ENCODE measurements around the gene RAI14. TPM values are rescaled to one million over a fixed set of nuclear protein-coding genes. Genes with fewer than 3 reads are reported as not detected.

Gene RAI14
- total and polyA plus RNA-seq, 4 experiments from 2014 or later, result 0.15 to 2.6 (median 2.1) TPM

GRCh38 chr5:34657274-34657921, 1.3 kb downstream of the RAI14 start:
- Histone ChIP-seq H3K4me1 (ENCODE audit: insufficient read depth, low read length) (peaks cover 15% of the 10 kb centered on the region), H3K36me3 (ENCODE audit: insufficient read depth, low read length) (no peaks in the 10 kb centered on the region), H3K4me3 (ENCODE audit: low read length in 2 of 2) (peak overlapping the region in 1 of 2 donors; percentile 62), H3K9me3 (ENCODE audit: control insufficient read depth in 1 of 2, low read length in 2 of 2) (no peaks in the 10 kb centered on the region), H3K27me3 (ENCODE audit: insufficient read depth, low read length) (peaks cover 6% of the 10 kb centered on the region), H3K27ac (ENCODE audit: low read depth, low read length) (no peak overlapping the region)
- H3K4me3 Mint-ChIP-seq, result peak overlapping the region; percentile 76 to 86 (median 82)
- peaks cover 0 to 3% (median 0%) of the 10 kb centered on the region in 8 donors for H3K9me3 Mint-ChIP-seq
- ChIA-PET POLR2A (ENCODE audit: partially characterized antibody) (no interaction called here), CTCF (ENCODE audit: partially characterized antibody) (no interaction called here)
- peaks cover 0 to 4% of the 10 kb centered on the region in 2 donors for H3K36me3 Mint-ChIP-seq
- H3K27me3 Mint-ChIP-seq, result peaks cover 5 to 31% of the 10 kb centered on the region in 2 donors
- peaks cover 12 to 28% (median 22%) of the 10 kb centered on the region in 4 donors for H3K4me1 Mint-ChIP-seq
- intact Hi-C loops (cut with micrococcal nuclease), result loop anchor here (10.0 kb wide), 1 partner anchor 267 kb away; the partner anchor contains the start of gene DNAJC21
- DNase-seq, result no peak
- peak overlapping the region in 4 of 7 donors; percentile 39 to 68 (median 60) for H3K27ac Mint-ChIP-seq

GRCh38 chr5:34657988-34658387, 1.9 kb downstream of the RAI14 start:
- H3K27me3 Mint-ChIP-seq, result peaks cover 5 to 31% of the 10 kb centered on the region in 2 donors
- CTCF ChIA-PET (ENCODE audit: partially characterized antibody), result no interaction called here

GRCh38 chr5:34659168-34659567, 3.0 kb downstream of the RAI14 start:
- ChIA-PET CTCF (ENCODE audit: partially characterized antibody) (no interaction called here), POLR2A (ENCODE audit: partially characterized antibody) (no interaction called here)
- no peak overlapping the region for H3K27ac ChIP-seq (ENCODE audit: low read depth, low read length)
- H3K9me3 ChIP-seq (ENCODE audit: control insufficient read depth in 1 of 2, low read length in 2 of 2), result no peaks in the 10 kb centered on the region
- Mint-ChIP-seq H3K4me3 (no peak overlapping the region), H3K36me3 (peaks cover 0 to 4% of the 10 kb centered on the region in 2 donors), H3K9me3 (peaks cover 0 to 5% (median 0%) of the 10 kb centered on the region in 8 donors), H3K4me1 (peaks cover 12 to 28% (median 22%) of the 10 kb centered on the region in 4 donors), H3K27ac (no peak overlapping the region), H3K27me3 (peaks cover 5 to 32% of the 10 kb centered on the region in 2 donors)
- intact Hi-C loops (cut with micrococcal nuclease), result loop anchor here (10.0 kb wide), 1 partner anchor 266 kb away; the partner anchor contains the start of gene DNAJC21
- H3K36me3 ChIP-seq (ENCODE audit: insufficient read depth, low read length), result no peaks in the 10 kb centered on the region
- H3K27me3 ChIP-seq (ENCODE audit: insufficient read depth, low read length), result peaks cover 6% of the 10 kb centered on the region
- H3K4me1 ChIP-seq (ENCODE audit: insufficient read depth, low read length), result peaks cover 15% of the 10 kb centered on the region
- H3K4me3 ChIP-seq (ENCODE audit: low read length in 2 of 2), result no peak overlapping the region
- no peak for DNase-seq

More at GRCh38 chr5:34657988-34658387, 1.9 kb downstream of the RAI14 start:
- no peaks in the 10 kb centered on the region for H3K9me3 ChIP-seq (ENCODE audit: control insufficient read depth in 1 of 2, low read length in 2 of 2)
- H3K4me3 ChIP-seq (ENCODE audit: low read length in 2 of 2), result no peak overlapping the region
- intact Hi-C loops (cut with micrococcal nuclease), result loop anchor here (10.0 kb wide), 1 partner anchor 267 kb away; the partner anchor contains the start of gene DNAJC21
- POLR2A ChIA-PET (ENCODE audit: partially characterized antibody), result no interaction called here
- peaks cover 6% of the 10 kb centered on the region for H3K27me3 ChIP-seq (ENCODE audit: insufficient read depth, low read length)
- Mint-ChIP-seq H3K4me3 (peak overlapping the region; percentile 76 to 86 (median 82)), H3K27ac (peak overlapping the region in 3 of 7 donors; percentile 39 to 67 (median 52)), H3K4me1 (peaks cover 12 to 28% (median 22%) of the 10 kb centered on the region in 4 donors), H3K9me3 (peaks cover 0 to 3% (median 0%) of the 10 kb centered on the region in 8 donors), H3K36me3 (peaks cover 0 to 4% of the 10 kb centered on the region in 2 donors)
- H3K36me3 ChIP-seq (ENCODE audit: insufficient read depth, low read length), result no peaks in the 10 kb centered on the region
- DNase-seq, result no peak
- H3K4me1 ChIP-seq (ENCODE audit: insufficient read depth, low read length), result peaks cover 15% of the 10 kb centered on the region
- no peak overlapping the region for H3K27ac ChIP-seq (ENCODE audit: low read depth, low read length)

- Histone ChIP-seq H3K36me3 (ENCODE audit: insufficient read depth, low read length) (no peaks in the 10 kb centered on the region), H3K27ac (ENCODE audit: low read depth, low read length) (no peak overlapping the region), H3K4me3 (ENCODE audit: low read length in 2 of 2) (no peak overlapping the region), H3K9me3 (ENCODE audit: control insufficient read depth in 1 of 2, low read length in 2 of 2) (no peaks in the 10 kb centered on the region), H3K4me1 (ENCODE audit: insufficient read depth, low read length) (peaks cover 13% of the 10 kb centered on the region), H3K27me3 (ENCODE audit: insufficient read depth, low read length) (peaks cover 6% of the 10 kb centered on the region)
- ChIA-PET POLR2A (ENCODE audit: partially characterized antibody) (no interaction called here), CTCF (ENCODE audit: partially characterized antibody) (no interaction called here)
- Mint-ChIP-seq H3K9me3 (peaks cover 0 to 5% (median 0%) of the 10 kb centered on the region in 8 donors), H3K36me3 (peaks cover 0 to 4% of the 10 kb centered on the region in 2 donors), H3K27me3 (peaks cover 5 to 27% of the 10 kb centered on the region in 2 donors), H3K4me3 (no peak overlapping the region), H3K27ac (no peak overlapping the region), H3K4me1 (peaks cover 9 to 20% (median 13%) of the 10 kb centered on the region in 4 donors)
- DNase-seq, result no peak
- intact Hi-C loops (cut with micrococcal nuclease), result no loop called here
Observed at GRCh38 chr5:34660444-34660843, 4.3 kb downstream of the RAI14 start.

GRCh38 chr5:34663771-34664496, 7.8 kb downstream of the RAI14 start:
- peaks cover under 1 to 14% of the 10 kb centered on the region in 2 donors for H3K27me3 Mint-ChIP-seq
- no peaks in the 10 kb centered on the region for H3K9me3 ChIP-seq (ENCODE audit: control insufficient read depth in 1 of 2, low read length in 2 of 2)
- POLR2A ChIA-PET (ENCODE audit: partially characterized antibody), result no interaction called here
- no peak overlapping the region for H3K4me3 Mint-ChIP-seq
- H3K4me1 Mint-ChIP-seq, result peaks cover 0 to 1% (median 0%) of the 10 kb centered on the region in 4 donors
- H3K9me3 Mint-ChIP-seq, result peaks cover 0 to 5% (median 0%) of the 10 kb centered on the region in 8 donors
- intact Hi-C loops (cut with micrococcal nuclease), result no loop called here
- H3K27ac Mint-ChIP-seq, result no peak overlapping the region
- H3K36me3 Mint-ChIP-seq, result no peaks in the 10 kb centered on the region
- H3K4me3 ChIP-seq (ENCODE audit: low read length in 2 of 2), result no peak overlapping the region
- H3K27ac ChIP-seq (ENCODE audit: low read depth, low read length), result no peak overlapping the region
- CTCF ChIA-PET (ENCODE audit: partially characterized antibody), result interaction anchor here (1.1 kb wide), 1 partner anchor 46 kb away, joined by 3 read pairs; no protein-coding TSS in a partner anchor
- no peaks in the 10 kb centered on the region for H3K27me3 ChIP-seq (ENCODE audit: insufficient read depth, low read length)
- no peak for DNase-seq
- no peaks in the 10 kb centered on the region for H3K36me3 ChIP-seq (ENCODE audit: insufficient read depth, low read length)
- H3K4me1 ChIP-seq (ENCODE audit: insufficient read depth, low read length), result no peaks in the 10 kb centered on the region

- no peaks in the 10 kb centered on the region for H3K36me3 Mint-ChIP-seq
- Histone ChIP-seq H3K4me3 (ENCODE audit: low read length in 2 of 2) (no peak overlapping the region), H3K9me3 (ENCODE audit: control insufficient read depth in 1 of 2, low read length in 2 of 2) (no peaks in the 10 kb centered on the region), H3K27me3 (ENCODE audit: insufficient read depth, low read length) (no peaks in the 10 kb centered on the region), H3K4me1 (ENCODE audit: insufficient read depth, low read length) (no peaks in the 10 kb centered on the region), H3K36me3 (ENCODE audit: insufficient read depth, low read length) (no peaks in the 10 kb centered on the region), H3K27ac (ENCODE audit: low read depth, low read length) (no peak overlapping the region)
- H3K4me3 Mint-ChIP-seq, result no peak overlapping the region
- ChIA-PET CTCF (ENCODE audit: partially characterized antibody) (interaction anchor here (0.6 kb wide), 1 partner anchor 16 kb away, joined by 3 read pairs; no protein-coding TSS in a partner anchor), POLR2A (ENCODE audit: partially characterized antibody) (no interaction called here)
- H3K9me3 Mint-ChIP-seq, result peaks cover 0 to 5% (median 0%) of the 10 kb centered on the region in 8 donors
- no peak for DNase-seq
- peaks cover 0 to 9% of the 10 kb centered on the region in 2 donors for H3K27me3 Mint-ChIP-seq
- H3K27ac Mint-ChIP-seq, result no peak overlapping the region
- intact Hi-C loops (cut with micrococcal nuclease), result no loop called here
- H3K4me1 Mint-ChIP-seq, result no peaks in the 10 kb centered on the region
Observed at GRCh38 chr5:34666392-34667080, 10.4 kb downstream of the RAI14 start.

GRCh38 chr5:34667705-34668104, 11.6 kb downstream of the RAI14 start:
- H3K4me1 ChIP-seq (ENCODE audit: insufficient read depth, low read length), result no peaks in the 10 kb centered on the region
- no peaks in the 10 kb centered on the region for H3K27me3 ChIP-seq (ENCODE audit: insufficient read depth, low read length)
- H3K36me3 Mint-ChIP-seq, result no peaks in the 10 kb centered on the region
- H3K4me1 Mint-ChIP-seq, result no peaks in the 10 kb centered on the region
- no peaks in the 10 kb centered on the region for H3K36me3 ChIP-seq (ENCODE audit: insufficient read depth, low read length)
- no peak overlapping the region for H3K4me3 Mint-ChIP-seq
- H3K9me3 Mint-ChIP-seq, result peaks cover 0 to 5% (median 0%) of the 10 kb centered on the region in 8 donors
- ChIA-PET POLR2A (ENCODE audit: partially characterized antibody) (no interaction called here), CTCF (ENCODE audit: partially characterized antibody) (no interaction called here)
- no peak overlapping the region for H3K27ac Mint-ChIP-seq
- H3K4me3 ChIP-seq (ENCODE audit: low read length in 2 of 2), result no peak overlapping the region
- H3K27me3 Mint-ChIP-seq, result peaks cover 0 to 4% of the 10 kb centered on the region in 2 donors
- no peak overlapping the region for H3K27ac ChIP-seq (ENCODE audit: low read depth, low read length)
- H3K9me3 ChIP-seq (ENCODE audit: control insufficient read depth in 1 of 2, low read length in 2 of 2), result no peaks in the 10 kb centered on the region
- intact Hi-C loops (cut with micrococcal nuclease), result no loop called here
- no peak for DNase-seq
